HL-60 (cell line): ENCODE measurements around the gene AKAP13.
"Not testable (repeated sequence)": the region's sequence is repeated elsewhere in the genome, so short reads cannot be mapped to it uniquely, and the experiment has no call there.

Source experiments
- DNase-seq, 2 experiments: peaks; one replicate each; pipeline ENCODE4 v3.0.0-alpha.2; 2010 to 2020; ENCODE audit warnings: low read depth in 1 of 2, low spot score in 1 of 2
- H3K27ac ChIP-seq: fragments of 250-450 bp; sonication (Bioruptor Pico); replicated peaks from 2 replicates; pipeline ENCODE4 v1.5.1; 2020; ENCODE audit warnings: mild to moderate bottlenecking, moderate library complexity
- H3K27me3 ChIP-seq: fragments of 250-450 bp; sonication (Bioruptor Pico); 2 replicates; pipeline ENCODE4 v1.5.1; 2021; ENCODE audit warnings: mild to moderate bottlenecking, moderate library complexity; ENCODE audit not compliant: insufficient read depth, poor library complexity, severe bottlenecking
- H3K4me3 ChIP-seq: replicated peaks from 2 replicates; pipeline ENCODE4 v1.5.1; 2011; ENCODE audit warnings: mild to moderate bottlenecking, control low read depth, low read length; ENCODE audit not compliant: insufficient read depth
- CTCF ChIP-seq: IDR thresholded peaks from one replicate; pipeline ENCODE4 v1.5.1; 2011; ENCODE audit warnings: low read length, control low read depth, inconsistent platforms; ENCODE audit not compliant: insufficient read depth
- GABPA ChIP-seq: IDR thresholded peaks from 2 replicates; pipeline ENCODE4 v1.6.1; 2012; ENCODE audit warnings: low read depth
- POLR2AphosphoS5 ChIP-seq: IDR thresholded peaks from 2 replicates; pipeline ENCODE4 v1.6.1; 2012; ENCODE audit warnings: low read depth
- REST ChIP-seq: IDR thresholded peaks from 2 replicates; pipeline ENCODE4 v1.6.1; 2012; ENCODE audit warnings: low read depth; ENCODE audit not compliant: insufficient replicate concordance
- SPI1 ChIP-seq: IDR thresholded peaks from 2 replicates; pipeline ENCODE4 v1.6.1; 2012; ENCODE audit warnings: low read depth, mild to moderate bottlenecking, borderline replicate concordance

AKAP13 gene

GRCh38 chr15:85337425-85338074, 42.9 kb upstream of the AKAP13 start:
- DNase-seq: no peak
- H3K27me3 ChIP-seq: no peaks in the 10 kb centered on the region
- H3K4me3 ChIP-seq: no peak overlapping the region
- no peak overlapping the region for H3K27ac ChIP-seq
- TF ChIP-seq GABPA (no peak), POLR2AphosphoS5 (no peak), SPI1 (no peak)

- Histone ChIP-seq H3K27me3 (no peaks in the 10 kb centered on the region), H3K4me3 (no peak overlapping the region), H3K27ac (no peak overlapping the region)
- no peak for DNase-seq
- no peak for TF ChIP-seq GABPA
- no peak for TF ChIP-seq REST
- TF ChIP-seq POLR2AphosphoS5: no peak
- no peak for TF ChIP-seq CTCF
- no peak for TF ChIP-seq SPI1
Measured at GRCh38 chr15:85340321-85340665, 40.1 kb upstream of the AKAP13 start.

GRCh38 chr15:85340852-85341251, 39.6 kb upstream of the AKAP13 start:
- H3K4me3 ChIP-seq: no peak overlapping the region
- H3K27me3 ChIP-seq: no peaks in the 10 kb centered on the region
- no peak overlapping the region for H3K27ac ChIP-seq
- no peak for DNase-seq
- TF ChIP-seq SPI1 (no peak), CTCF (no peak), POLR2AphosphoS5 (no peak), GABPA (no peak), REST (no peak)

GRCh38 chr15:85342163-85342562, 38.2 kb upstream of the AKAP13 start:
- not testable (repeated sequence) for DNase-seq, H3K27me3 ChIP-seq, H3K27ac ChIP-seq, H3K4me3 ChIP-seq

GRCh38 chr15:85343443-85343842, 37.0 kb upstream of the AKAP13 start:
- DNase-seq, H3K27me3 ChIP-seq, H3K27ac ChIP-seq, H3K4me3 ChIP-seq: not testable (repeated sequence)

GRCh38 chr15:85344241-85344640, 36.2 kb upstream of the AKAP13 start:
- H3K4me3 ChIP-seq, DNase-seq, H3K27ac ChIP-seq: not testable (repeated sequence)

GRCh38 chr15:85344653-85345114, 35.7 kb upstream of the AKAP13 start:
- not testable (repeated sequence) for DNase-seq, H3K27me3 ChIP-seq, H3K4me3 ChIP-seq, H3K27ac ChIP-seq

More at GRCh38 chr15:85344241-85344640, 36.2 kb upstream of the AKAP13 start:
- H3K27me3 ChIP-seq: not testable (repeated sequence)

GRCh38 chr15:85345196-85345918, 35.0 kb upstream of the AKAP13 start:
- H3K27me3 ChIP-seq, H3K27ac ChIP-seq, H3K4me3 ChIP-seq, DNase-seq: not testable (repeated sequence)
